Measurements from ENCODE around the gene FAM200A. TPM values are rescaled to one million over a fixed set of nuclear protein-coding genes. Genes with fewer than 3 reads are reported as not detected.

Gene FAM200A
- total RNA-seq, 1 experiment from 2014 or later = 4.7 TPM

DNA sequence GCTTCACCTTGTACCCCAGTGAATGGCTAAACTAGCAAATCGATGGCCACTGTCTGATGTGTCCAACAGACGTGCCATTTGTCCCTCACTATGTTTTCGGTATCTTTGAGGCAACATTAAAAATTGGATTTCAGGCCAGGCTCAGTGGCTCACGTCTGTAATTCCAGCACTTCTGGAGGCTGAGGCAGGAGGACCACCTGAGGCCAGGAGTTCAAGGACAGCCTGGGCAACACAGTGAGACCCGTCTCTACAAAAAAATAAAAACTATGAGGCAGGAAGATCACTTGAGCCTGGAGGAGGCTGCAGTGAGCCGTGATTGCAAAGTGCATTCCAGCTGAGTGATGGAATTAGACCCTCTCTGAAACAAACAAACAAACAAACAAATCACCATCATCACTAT, 8.0 kb downstream of the FAM200A start:
- TF ChIP-seq ELF1 (IDR thresholded peaks at IDR 0.05; ENCODE audit: borderline replicate concordance, low read depth) (no peak), SIN3A (IDR thresholded peaks at IDR 0.05; ENCODE audit: low read depth) (no peak), EGR1 (IDR thresholded peaks at IDR 0.05; ENCODE audit: low read depth) (no peak), CEBPB (IDR thresholded peaks at IDR 0.05; ENCODE audit: low read depth) (no peak), EZH2 (IDR thresholded peaks at IDR 0.05) (no peak), POLR2A (IDR thresholded peaks at IDR 0.05; ENCODE audit: borderline replicate concordance, extremely low read depth, insufficient read depth, insufficient read length) (no peak), CBX3 (IDR thresholded peaks at IDR 0.05; ENCODE audit: low read depth) (no peak), FOSL1 (IDR thresholded peaks at IDR 0.05; ENCODE audit: low read depth) (no peak), YY1 (IDR thresholded peaks at IDR 0.05; ENCODE audit: extremely low read depth, insufficient replicate concordance, low read depth, low read length) (no peak)
- TF ChIP-seq, protein P1, sequence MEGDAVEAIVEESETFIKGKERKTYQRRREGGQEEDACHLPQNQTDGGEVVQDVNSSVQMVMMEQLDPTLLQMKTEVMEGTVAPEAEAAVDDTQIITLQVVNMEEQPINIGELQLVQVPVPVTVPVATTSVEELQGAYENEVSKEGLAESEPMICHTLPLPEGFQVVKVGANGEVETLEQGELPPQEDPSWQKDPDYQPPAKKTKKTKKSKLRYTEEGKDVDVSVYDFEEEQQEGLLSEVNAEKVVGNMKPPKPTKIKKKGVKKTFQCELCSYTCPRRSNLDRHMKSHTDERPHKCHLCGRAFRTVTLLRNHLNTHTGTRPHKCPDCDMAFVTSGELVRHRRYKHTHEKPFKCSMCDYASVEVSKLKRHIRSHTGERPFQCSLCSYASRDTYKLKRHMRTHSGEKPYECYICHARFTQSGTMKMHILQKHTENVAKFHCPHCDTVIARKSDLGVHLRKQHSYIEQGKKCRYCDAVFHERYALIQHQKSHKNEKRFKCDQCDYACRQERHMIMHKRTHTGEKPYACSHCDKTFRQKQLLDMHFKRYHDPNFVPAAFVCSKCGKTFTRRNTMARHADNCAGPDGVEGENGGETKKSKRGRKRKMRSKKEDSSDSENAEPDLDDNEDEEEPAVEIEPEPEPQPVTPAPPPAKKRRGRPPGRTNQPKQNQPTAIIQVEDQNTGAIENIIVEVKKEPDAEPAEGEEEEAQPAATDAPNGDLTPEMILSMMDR (IDR thresholded peaks at IDR 0.05 in 2 of 3, conservative IDR thresholded peaks at IDR 0.05 in 1 of 3; ENCODE audit: borderline replicate concordance in 1 of 3, insufficient read depth in 1 of 3, low read depth in 2 of 3, low read length in 2 of 3) = no peak
- TF ChIP-seq, protein P2, sequence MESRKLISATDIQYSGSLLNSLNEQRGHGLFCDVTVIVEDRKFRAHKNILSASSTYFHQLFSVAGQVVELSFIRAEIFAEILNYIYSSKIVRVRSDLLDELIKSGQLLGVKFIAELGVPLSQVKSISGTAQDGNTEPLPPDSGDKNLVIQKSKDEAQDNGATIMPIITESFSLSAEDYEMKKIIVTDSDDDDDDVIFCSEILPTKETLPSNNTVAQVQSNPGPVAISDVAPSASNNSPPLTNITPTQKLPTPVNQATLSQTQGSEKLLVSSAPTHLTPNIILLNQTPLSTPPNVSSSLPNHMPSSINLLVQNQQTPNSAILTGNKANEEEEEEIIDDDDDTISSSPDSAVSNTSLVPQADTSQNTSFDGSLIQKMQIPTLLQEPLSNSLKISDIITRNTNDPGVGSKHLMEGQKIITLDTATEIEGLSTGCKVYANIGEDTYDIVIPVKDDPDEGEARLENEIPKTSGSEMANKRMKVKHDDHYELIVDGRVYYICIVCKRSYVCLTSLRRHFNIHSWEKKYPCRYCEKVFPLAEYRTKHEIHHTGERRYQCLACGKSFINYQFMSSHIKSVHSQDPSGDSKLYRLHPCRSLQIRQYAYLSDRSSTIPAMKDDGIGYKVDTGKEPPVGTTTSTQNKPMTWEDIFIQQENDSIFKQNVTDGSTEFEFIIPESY (IDR thresholded peaks at IDR 0.05; ENCODE audit: extremely low read depth, insufficient replicate concordance, low read length) = no peak
- Histone ChIP-seq H3K36me3 (ENCODE audit: control insufficient read depth in 1 of 2, insufficient read depth in 2 of 2, low read length in 2 of 2) (no peaks in the 10 kb centered on the region; a peak in 2 of 4 replicates), H3K4me3 (replicated peaks in 1 of 2; ENCODE audit: low read depth in 1 of 2, low read length in 2 of 2) (no peak overlapping the region), H3K27me3 (ENCODE audit: insufficient read depth, low read length) (no peaks in the 10 kb centered on the region), H4K20me1 (ENCODE audit: insufficient read depth) (no peaks in the 10 kb centered on the region), H3K4me1 (ENCODE audit: control insufficient read depth in 1 of 2, insufficient read depth in 2 of 2, low read length in 2 of 2) (no peaks in the 10 kb centered on the region), H3K27ac (ENCODE audit: low read depth, low read length) (no peak overlapping the region), H3K4me2 (ENCODE audit: low read length) (no peak overlapping the region), H3K9me3 (ENCODE audit: control insufficient read depth in 1 of 2, insufficient read depth in 1 of 2, low read depth in 1 of 2, low read length in 2 of 2) (peaks cover 7 to 13% of the 10 kb centered on the region in 2 experiments; a peak in 2 of 4 replicates), H3K79me2 (ENCODE audit: insufficient read depth, low read length) (no peaks in the 10 kb centered on the region), H3K9ac (ENCODE audit: low read length) (no peak overlapping the region), H3K9me2 (ENCODE audit: insufficient read depth) (no peaks in the 10 kb centered on the region), H2AFZ (ENCODE audit: low read depth, low read length, poor library complexity, severe bottlenecking) (no peak overlapping the region)
- intact Hi-C loops (cut with micrococcal nuclease) = no loop called here
- ATAC-seq (no peak), DNase-seq (ENCODE audit: low read depth, low spot score) (no peak)
- ChIA-PET POLR2A (interaction anchor here (0.7 kb wide), 1 partner anchor 15 kb away, joined by 4 read pairs; the partner anchor contains the start of gene ZNF655), CTCF (no interaction called here), RAD21 (ENCODE audit: low non-redundant PET in 1 of 2, low total read pairs in 2 of 2, uncharacterized antibody in 2 of 2, unreplicated experiment in 2 of 2) (no interaction called here)
- no TSS peak for BruUV-seq (replicated peaks)

Data from HCT116 (cell line).